Ishikawa (cell line): ENCODE results near the gene CHCHD6.

ENCODE experiments used
- RAD21 ChIP-seq: IDR thresholded peaks from 2 replicates; pipeline ENCODE4 v1.6.1; 2012; ENCODE audit warnings: low read depth
- TAF1 ChIP-seq: IDR thresholded peaks from 2 replicates; pipeline ENCODE4 v1.6.1; 2012; ENCODE audit warnings: low read depth, mild to moderate bottlenecking
- TF ChIP-seq, protein P1 (sequence below): IDR thresholded peaks from 2 replicates; pipeline ENCODE4 v1.6.1; 2012; ENCODE audit warnings: low read depth, mild to moderate bottlenecking

DNA sequence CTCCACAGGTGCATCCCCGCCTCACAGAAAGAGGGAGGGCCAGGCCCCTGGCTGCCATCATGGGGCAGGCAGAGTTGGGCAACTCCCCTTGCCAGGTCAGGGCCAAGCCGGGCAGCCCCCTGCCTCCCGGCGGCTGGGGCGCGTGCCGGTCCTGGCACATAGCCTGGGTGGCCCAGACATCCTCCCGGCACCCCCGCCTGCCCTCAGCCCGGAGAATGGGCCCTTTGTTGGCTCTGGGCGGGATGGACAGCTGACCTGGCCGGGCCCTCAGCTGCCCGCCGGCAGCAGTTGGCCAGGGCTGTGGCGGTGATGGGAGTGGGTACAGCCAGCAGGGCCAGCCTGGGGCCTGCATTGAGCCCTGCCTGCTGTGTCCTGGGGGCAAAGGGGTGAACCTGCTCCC is 295.3 kb downstream of the CHCHD6 start:
- TF ChIP-seq, protein P1, sequence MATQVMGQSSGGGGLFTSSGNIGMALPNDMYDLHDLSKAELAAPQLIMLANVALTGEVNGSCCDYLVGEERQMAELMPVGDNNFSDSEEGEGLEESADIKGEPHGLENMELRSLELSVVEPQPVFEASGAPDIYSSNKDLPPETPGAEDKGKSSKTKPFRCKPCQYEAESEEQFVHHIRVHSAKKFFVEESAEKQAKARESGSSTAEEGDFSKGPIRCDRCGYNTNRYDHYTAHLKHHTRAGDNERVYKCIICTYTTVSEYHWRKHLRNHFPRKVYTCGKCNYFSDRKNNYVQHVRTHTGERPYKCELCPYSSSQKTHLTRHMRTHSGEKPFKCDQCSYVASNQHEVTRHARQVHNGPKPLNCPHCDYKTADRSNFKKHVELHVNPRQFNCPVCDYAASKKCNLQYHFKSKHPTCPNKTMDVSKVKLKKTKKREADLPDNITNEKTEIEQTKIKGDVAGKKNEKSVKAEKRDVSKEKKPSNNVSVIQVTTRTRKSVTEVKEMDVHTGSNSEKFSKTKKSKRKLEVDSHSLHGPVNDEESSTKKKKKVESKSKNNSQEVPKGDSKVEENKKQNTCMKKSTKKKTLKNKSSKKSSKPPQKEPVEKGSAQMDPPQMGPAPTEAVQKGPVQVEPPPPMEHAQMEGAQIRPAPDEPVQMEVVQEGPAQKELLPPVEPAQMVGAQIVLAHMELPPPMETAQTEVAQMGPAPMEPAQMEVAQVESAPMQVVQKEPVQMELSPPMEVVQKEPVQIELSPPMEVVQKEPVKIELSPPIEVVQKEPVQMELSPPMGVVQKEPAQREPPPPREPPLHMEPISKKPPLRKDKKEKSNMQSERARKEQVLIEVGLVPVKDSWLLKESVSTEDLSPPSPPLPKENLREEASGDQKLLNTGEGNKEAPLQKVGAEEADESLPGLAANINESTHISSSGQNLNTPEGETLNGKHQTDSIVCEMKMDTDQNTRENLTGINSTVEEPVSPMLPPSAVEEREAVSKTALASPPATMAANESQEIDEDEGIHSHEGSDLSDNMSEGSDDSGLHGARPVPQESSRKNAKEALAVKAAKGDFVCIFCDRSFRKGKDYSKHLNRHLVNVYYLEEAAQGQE: no peak
- TF ChIP-seq RAD21 (no peak), TAF1 (no peak)
